ENCODE data around the gene HS6ST1.

Gene HS6ST1

DNA sequence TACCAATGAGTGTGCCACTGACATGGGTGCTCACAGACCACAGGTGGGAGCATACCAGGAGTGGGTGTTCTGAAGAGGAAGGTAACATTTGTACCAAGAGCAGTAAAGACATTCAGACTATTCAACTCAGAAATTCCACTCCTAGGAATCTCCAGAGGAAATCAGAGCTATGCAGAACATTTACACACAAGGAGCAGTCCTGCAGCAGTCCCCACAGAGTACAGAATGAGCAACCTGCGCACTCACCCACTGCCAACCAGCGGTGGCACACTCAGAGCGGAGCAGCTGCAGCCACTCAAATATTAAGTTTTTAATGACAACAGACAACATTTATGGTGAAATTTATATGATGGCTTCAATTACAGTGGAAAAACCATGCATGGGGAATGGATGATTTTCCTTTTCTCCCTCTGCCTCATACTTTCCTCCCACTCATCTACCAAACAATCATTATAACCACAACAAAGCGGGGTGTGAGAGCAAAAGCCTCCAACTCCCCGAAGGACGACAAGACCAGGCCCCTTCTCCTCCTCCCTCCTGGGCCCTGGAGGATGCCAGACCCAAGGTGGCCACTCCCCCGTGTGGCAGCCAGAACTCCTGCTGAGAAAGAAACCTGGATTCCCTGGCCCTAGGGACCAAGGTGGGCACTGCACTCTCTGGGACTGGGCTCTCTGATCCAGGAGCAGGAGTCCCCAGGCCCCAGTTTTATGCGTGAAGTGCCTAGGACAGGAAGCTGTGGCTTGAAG, 5.4 kb downstream of the HS6ST1 start:
- Histone ChIP-seq H3K9ac (ENCODE audit: low read depth, low read length) (no peak overlapping the region), H3K36me3 (ENCODE audit: insufficient read depth, low read length) (peaks cover 92% of the 10 kb centered on the region), H3K4me2 (ENCODE audit: insufficient read depth, low read length) (peak overlapping the region; percentile 88), H4K20me1 (ENCODE audit: insufficient read depth, low read length) (peaks cover 97% of the 10 kb centered on the region), H3K79me2 (ENCODE audit: insufficient read depth, low read length) (peaks cover 99% of the 10 kb centered on the region), H2AFZ (ENCODE audit: low read depth, low read length) (no peak overlapping the region), H3K27me3 (ENCODE audit: insufficient read depth, low read length, poor library complexity) (no peaks in the 10 kb centered on the region), H3K9me3 (ENCODE audit: insufficient read depth, low read length, severe bottlenecking) (no peaks in the 10 kb centered on the region), H3K4me3 (ENCODE audit: low read depth in 1 of 2, low read length in 2 of 2) (peak overlapping the region in 1 of 2 experiments; percentile 98; a peak in 1 of 4 replicates), H3K27ac (ENCODE audit: low read length) (peak overlapping the region; percentile 5; the same call in 1 of the 2 replicates), H3K4me1 (ENCODE audit: insufficient read depth, low read length) (peaks cover 73% of the 10 kb centered on the region)
- no peak for ATAC-seq (ENCODE audit: insufficient read depth, low read depth)
- DNase-seq, result peak; percentile 21
- no peak for TF ChIP-seq EZH2 (IDR thresholded peaks at IDR 0.05; ENCODE audit: borderline replicate concordance, low read depth, low read length, severe bottlenecking)
- TF ChIP-seq, protein P1, sequence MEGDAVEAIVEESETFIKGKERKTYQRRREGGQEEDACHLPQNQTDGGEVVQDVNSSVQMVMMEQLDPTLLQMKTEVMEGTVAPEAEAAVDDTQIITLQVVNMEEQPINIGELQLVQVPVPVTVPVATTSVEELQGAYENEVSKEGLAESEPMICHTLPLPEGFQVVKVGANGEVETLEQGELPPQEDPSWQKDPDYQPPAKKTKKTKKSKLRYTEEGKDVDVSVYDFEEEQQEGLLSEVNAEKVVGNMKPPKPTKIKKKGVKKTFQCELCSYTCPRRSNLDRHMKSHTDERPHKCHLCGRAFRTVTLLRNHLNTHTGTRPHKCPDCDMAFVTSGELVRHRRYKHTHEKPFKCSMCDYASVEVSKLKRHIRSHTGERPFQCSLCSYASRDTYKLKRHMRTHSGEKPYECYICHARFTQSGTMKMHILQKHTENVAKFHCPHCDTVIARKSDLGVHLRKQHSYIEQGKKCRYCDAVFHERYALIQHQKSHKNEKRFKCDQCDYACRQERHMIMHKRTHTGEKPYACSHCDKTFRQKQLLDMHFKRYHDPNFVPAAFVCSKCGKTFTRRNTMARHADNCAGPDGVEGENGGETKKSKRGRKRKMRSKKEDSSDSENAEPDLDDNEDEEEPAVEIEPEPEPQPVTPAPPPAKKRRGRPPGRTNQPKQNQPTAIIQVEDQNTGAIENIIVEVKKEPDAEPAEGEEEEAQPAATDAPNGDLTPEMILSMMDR (IDR thresholded peaks at IDR 0.05; ENCODE audit: borderline replicate concordance, extremely low read depth, low read length, poor library complexity, severe bottlenecking), result peak; percentile 32

GRCh38 chr2:128312411-128312810, 6.3 kb downstream of the HS6ST1 start:
- Histone ChIP-seq H3K27me3 (ENCODE audit: insufficient read depth, low read length, poor library complexity) (no peaks in the 10 kb centered on the region), H3K36me3 (ENCODE audit: insufficient read depth, low read length) (peaks cover 98% of the 10 kb centered on the region), H3K4me2 (ENCODE audit: insufficient read depth, low read length) (peak overlapping the region; percentile 88), H3K27ac (ENCODE audit: low read length) (no peak overlapping the region), H3K9ac (ENCODE audit: low read depth, low read length) (no peak overlapping the region), H2AFZ (ENCODE audit: low read depth, low read length) (no peak overlapping the region), H3K79me2 (ENCODE audit: insufficient read depth, low read length) (peaks cover 100% of the 10 kb centered on the region), H3K4me3 (ENCODE audit: low read depth in 1 of 2, low read length in 2 of 2) (0 out of 4 replicates have a peak overlapping the region, but pooled peaks of 1 of the 2 experiments have one; percentile 4), H3K4me1 (ENCODE audit: insufficient read depth, low read length) (peaks cover 78% of the 10 kb centered on the region), H4K20me1 (ENCODE audit: insufficient read depth, low read length) (peaks cover 100% of the 10 kb centered on the region), H3K9me3 (ENCODE audit: insufficient read depth, low read length, severe bottlenecking) (no peaks in the 10 kb centered on the region)
- ATAC-seq (ENCODE audit: insufficient read depth, low read depth), result no peak
- no peak for DNase-seq
- no peak for TF ChIP-seq EZH2 (IDR thresholded peaks at IDR 0.05; ENCODE audit: borderline replicate concordance, low read depth, low read length, severe bottlenecking)
- TF ChIP-seq, protein P1 (IDR thresholded peaks at IDR 0.05; ENCODE audit: borderline replicate concordance, extremely low read depth, low read length, poor library complexity, severe bottlenecking), result no peak

DNA sequence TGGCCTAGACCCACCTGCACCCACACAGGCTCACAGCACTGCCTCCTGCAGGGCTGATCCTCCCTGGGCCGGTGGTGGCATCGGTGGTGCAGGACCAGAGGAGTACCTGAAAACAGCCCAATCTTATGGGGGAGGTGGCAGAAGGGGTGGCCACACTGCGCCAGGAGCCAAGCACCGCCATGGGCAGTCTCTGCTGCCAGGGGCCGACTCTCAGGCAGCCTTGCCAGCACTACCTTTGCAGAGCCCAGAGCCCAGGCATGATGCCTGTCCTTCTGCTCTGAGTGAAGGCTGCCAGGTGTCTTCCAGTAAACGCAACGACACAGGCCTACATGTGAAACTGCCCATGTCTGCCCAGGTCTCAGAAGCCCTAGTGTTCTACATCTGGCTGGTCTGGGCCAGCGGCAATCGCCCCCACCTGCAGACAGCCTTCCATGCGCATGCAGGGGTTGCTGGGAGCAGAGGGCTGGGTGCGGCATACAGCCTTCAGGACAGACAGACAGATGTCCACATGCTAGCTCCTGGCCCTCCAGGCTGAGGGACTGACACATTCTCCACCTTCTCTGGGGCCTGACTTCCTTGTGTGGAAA, 6.8 kb downstream of the HS6ST1 start:
- H3K36me3 ChIP-seq (ENCODE audit: insufficient read depth, low read length), result peaks cover 98% of the 10 kb centered on the region
- H3K4me3 ChIP-seq (ENCODE audit: low read depth in 1 of 2, low read length in 2 of 2), result 0 out of 4 replicates have a peak overlapping the region, but pooled peaks of 1 of the 2 experiments have one; percentile 4
- no peak overlapping the region for H3K9ac ChIP-seq (ENCODE audit: low read depth, low read length)
- ATAC-seq (ENCODE audit: insufficient read depth, low read depth), result no peak
- peak overlapping the region; percentile 88 for H3K4me2 ChIP-seq (ENCODE audit: insufficient read depth, low read length)
- no peak for TF ChIP-seq EZH2 (IDR thresholded peaks at IDR 0.05; ENCODE audit: borderline replicate concordance, low read depth, low read length, severe bottlenecking)
- TF ChIP-seq, protein P1 (IDR thresholded peaks at IDR 0.05; ENCODE audit: borderline replicate concordance, extremely low read depth, low read length, poor library complexity, severe bottlenecking), result no peak
- peaks cover 100% of the 10 kb centered on the region for H3K79me2 ChIP-seq (ENCODE audit: insufficient read depth, low read length)
- no peaks in the 10 kb centered on the region for H3K9me3 ChIP-seq (ENCODE audit: insufficient read depth, low read length, severe bottlenecking)
- H2AFZ ChIP-seq (ENCODE audit: low read depth, low read length), result no peak overlapping the region
- no peak for DNase-seq
- H3K27ac ChIP-seq (ENCODE audit: low read length), result no peak overlapping the region
- H3K27me3 ChIP-seq (ENCODE audit: insufficient read depth, low read length, poor library complexity), result no peaks in the 10 kb centered on the region
- H4K20me1 ChIP-seq (ENCODE audit: insufficient read depth, low read length), result peaks cover 100% of the 10 kb centered on the region
- H3K4me1 ChIP-seq (ENCODE audit: insufficient read depth, low read length), result peaks cover 78% of the 10 kb centered on the region
